ENCODE measurements around the gene TPSD1. TPM values are rescaled to one million over a fixed set of nuclear protein-coding genes. Genes with fewer than 3 reads are reported as not detected.
"Not testable (repeated sequence)": the region's sequence is repeated elsewhere in the genome, so short reads cannot be mapped to it uniquely, and the experiment has no call there.

TPSD1 gene
- total and polyA plus RNA-seq, 2 experiments from 2014 or later = not detected

DNA sequence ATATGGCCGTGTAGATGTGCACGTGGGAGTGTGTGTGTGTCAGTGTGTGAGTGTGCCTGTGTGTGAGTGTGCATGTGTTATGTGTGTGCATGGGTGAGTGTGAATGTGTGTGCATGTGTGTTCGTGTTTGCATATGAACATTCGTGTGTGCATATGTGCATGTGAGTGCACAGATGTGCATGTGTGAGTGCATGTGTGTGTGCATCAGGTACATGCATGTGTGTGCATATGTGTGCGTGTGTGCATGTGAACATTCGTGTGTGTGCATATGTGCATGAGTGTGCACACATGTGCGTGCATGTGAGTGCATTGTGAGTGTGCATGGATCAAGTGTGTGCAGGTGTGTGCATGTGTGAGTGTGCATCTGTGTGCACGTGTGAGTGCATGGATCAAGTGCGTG, 17.9 kb upstream of the TPSD1 start:
- no peak for DNase-seq (ENCODE audit: low spot score)
- 97% methylated on average over 7 of the region's 9 CpGs for WGBS (ENCODE audit: low lambda C conversion rate, missing lambda C conversion rate)

DNA sequence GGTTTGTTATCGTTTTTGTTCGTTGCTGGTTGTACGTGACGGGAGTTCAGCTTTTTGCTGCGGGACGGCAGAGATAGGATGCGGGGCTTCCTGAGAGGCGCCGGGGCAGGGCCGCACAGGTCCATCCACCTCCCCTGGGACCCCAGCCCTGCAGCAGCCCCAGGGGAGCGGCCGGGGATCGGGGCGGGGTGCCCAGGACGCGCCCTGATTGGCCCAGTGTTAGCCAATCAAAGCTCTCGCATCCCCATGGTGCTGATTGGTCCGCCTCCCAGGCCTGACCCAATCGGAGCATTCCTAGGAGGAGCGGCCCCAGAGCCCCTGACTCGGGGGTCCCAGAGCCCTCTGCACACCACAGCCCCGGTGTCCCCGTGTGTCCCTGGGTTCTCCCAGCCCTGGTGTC, 17.0 kb upstream of the TPSD1 start:
- H3K9me3 ChIP-seq (ENCODE audit: low read depth); H3K27ac ChIP-seq; H2AFZ ChIP-seq; H3K79me2 ChIP-seq; H3K4me3 ChIP-seq; H3K4me2 ChIP-seq; H3K36me3 ChIP-seq (replicated peaks; ENCODE audit: insufficient read depth, low read depth); H3K4me1 ChIP-seq (ENCODE audit: insufficient read depth); H4K20me1 ChIP-seq (ENCODE audit: insufficient read depth, poor library complexity, severe bottlenecking); H3K9me2 ChIP-seq (replicated peaks; ENCODE audit: insufficient read depth); DNase-seq (ENCODE audit: low spot score); H3K27me3 ChIP-seq: not testable (repeated sequence)
- whole genome bisulfite sequencing (ENCODE audit: low lambda C conversion rate, missing lambda C conversion rate) = 88% methylated on average over 14 of the region's 23 CpGs

More for the DNA sequence above, 17.9 kb upstream of the TPSD1 start:
- no peaks in the 10 kb centered on the region for H3K36me3 ChIP-seq (replicated peaks; ENCODE audit: insufficient read depth, low read depth)
- H3K4me2 ChIP-seq = no peak overlapping the region
- no peak overlapping the region for H2AFZ ChIP-seq
- no peaks in the 10 kb centered on the region for H3K9me3 ChIP-seq (ENCODE audit: low read depth)
- H4K20me1 ChIP-seq (ENCODE audit: insufficient read depth, poor library complexity, severe bottlenecking) = no peaks in the 10 kb centered on the region
- TF ChIP-seq EZH2 (IDR thresholded peaks at IDR 0.05; ENCODE audit: borderline replicate concordance) (no peak), CTCF (IDR thresholded peaks at IDR 0.05; ENCODE audit: poor library complexity) (no peak), EZH2phosphoT487 (IDR thresholded peaks at IDR 0.05; ENCODE audit: low read depth, severe bottlenecking, unreplicated experiment) (no peak)
- no peak overlapping the region for H3K27ac ChIP-seq
- no peaks in the 10 kb centered on the region for H3K9me2 ChIP-seq (replicated peaks; ENCODE audit: insufficient read depth)
- no peaks in the 10 kb centered on the region for H3K27me3 ChIP-seq
- H3K79me2 ChIP-seq = no peaks in the 10 kb centered on the region
- H3K4me3 ChIP-seq = no peak overlapping the region
- no peaks in the 10 kb centered on the region for H3K4me1 ChIP-seq (ENCODE audit: insufficient read depth)

DNA sequence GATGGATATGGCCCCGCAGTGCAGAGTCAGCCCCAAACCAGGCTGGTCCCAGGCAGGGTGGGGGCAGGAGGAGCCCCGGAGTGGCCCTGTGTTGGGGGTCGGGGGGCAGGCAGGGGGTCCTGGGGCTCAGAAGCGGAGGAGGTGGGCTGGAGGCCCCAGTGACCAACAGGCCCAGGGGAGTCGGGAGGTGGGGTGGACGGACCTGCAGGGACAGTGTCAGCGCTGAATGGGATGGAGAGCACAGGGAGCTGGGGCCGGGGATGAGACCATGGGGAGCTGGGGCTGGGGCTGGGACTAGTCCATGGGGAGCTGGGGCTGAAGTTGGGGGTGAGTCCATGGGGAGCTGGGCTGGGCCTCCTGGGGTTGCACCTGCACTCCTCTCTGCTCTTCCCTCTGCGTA, 16.3 kb upstream of the TPSD1 start:
- WGBS (ENCODE audit: low lambda C conversion rate, missing lambda C conversion rate) = 88% methylated on average over 1 of the region's 9 CpGs
- H2AFZ ChIP-seq; H3K27ac ChIP-seq; H3K9me2 ChIP-seq (replicated peaks; ENCODE audit: insufficient read depth); H3K9me3 ChIP-seq (ENCODE audit: low read depth); H3K4me2 ChIP-seq; DNase-seq (ENCODE audit: low spot score); H4K20me1 ChIP-seq (ENCODE audit: insufficient read depth, poor library complexity, severe bottlenecking); H3K4me3 ChIP-seq; H3K4me1 ChIP-seq (ENCODE audit: insufficient read depth); H3K79me2 ChIP-seq; H3K27me3 ChIP-seq; H3K36me3 ChIP-seq (replicated peaks; ENCODE audit: insufficient read depth, low read depth): not testable (repeated sequence)

GRCh38 chr16:1240436-1240835, 15.4 kb upstream of the TPSD1 start, which contains the start of gene TPSAB1:
Gene TPSAB1, plus strand, starts transcription at chr16:1240705. Its CDS starts 234 bp downstream, at chr16:1240939.
- not testable (repeated sequence) for H3K4me3 ChIP-seq; H3K4me2 ChIP-seq; H3K4me1 ChIP-seq (ENCODE audit: insufficient read depth); H3K9me3 ChIP-seq (ENCODE audit: low read depth); H3K36me3 ChIP-seq (replicated peaks; ENCODE audit: insufficient read depth, low read depth); H4K20me1 ChIP-seq (ENCODE audit: insufficient read depth, poor library complexity, severe bottlenecking); H3K27me3 ChIP-seq; H2AFZ ChIP-seq; H3K79me2 ChIP-seq; DNase-seq (ENCODE audit: low spot score); H3K27ac ChIP-seq; H3K9me2 ChIP-seq (replicated peaks; ENCODE audit: insufficient read depth)
- WGBS (ENCODE audit: low lambda C conversion rate, missing lambda C conversion rate) = no CpG with 5 or more reads among the region's 12 CpGs

DNA sequence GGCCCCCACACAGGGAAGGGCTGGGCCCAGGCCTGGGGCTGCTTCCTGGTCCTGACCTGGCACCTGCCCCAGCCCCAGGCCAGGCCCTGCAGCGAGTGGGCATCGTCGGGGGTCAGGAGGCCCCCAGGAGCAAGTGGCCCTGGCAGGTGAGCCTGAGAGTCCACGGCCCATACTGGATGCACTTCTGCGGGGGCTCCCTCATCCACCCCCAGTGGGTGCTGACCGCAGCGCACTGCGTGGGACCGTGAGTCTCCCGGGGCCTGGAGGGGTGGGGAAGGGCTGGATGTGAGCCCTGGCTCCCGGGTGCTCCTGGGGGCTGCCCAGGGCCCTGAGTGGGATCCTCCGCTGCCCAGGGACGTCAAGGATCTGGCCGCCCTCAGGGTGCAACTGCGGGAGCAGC, 14.8 kb upstream of the TPSD1 start:
- H3K79me2 ChIP-seq; H3K36me3 ChIP-seq (replicated peaks; ENCODE audit: insufficient read depth, low read depth); H3K27me3 ChIP-seq; H3K9me2 ChIP-seq (replicated peaks; ENCODE audit: insufficient read depth); H3K27ac ChIP-seq; H4K20me1 ChIP-seq (ENCODE audit: insufficient read depth, poor library complexity, severe bottlenecking); DNase-seq (ENCODE audit: low spot score); H3K4me1 ChIP-seq (ENCODE audit: insufficient read depth); H3K9me3 ChIP-seq (ENCODE audit: low read depth); H3K4me2 ChIP-seq; H3K4me3 ChIP-seq; H2AFZ ChIP-seq: not testable (repeated sequence)
- 89% methylated on average over 8 of the region's 15 CpGs for WGBS (ENCODE audit: low lambda C conversion rate, missing lambda C conversion rate)

GRCh38 chr16:1243363-1243762, 12.5 kb upstream of the TPSD1 start:
- H3K9me3 ChIP-seq (ENCODE audit: low read depth); H3K27me3 ChIP-seq; H3K9me2 ChIP-seq (replicated peaks; ENCODE audit: insufficient read depth); H3K36me3 ChIP-seq (replicated peaks; ENCODE audit: insufficient read depth, low read depth); H2AFZ ChIP-seq; H3K27ac ChIP-seq; H4K20me1 ChIP-seq (ENCODE audit: insufficient read depth, poor library complexity, severe bottlenecking); H3K4me3 ChIP-seq; DNase-seq (ENCODE audit: low spot score); H3K4me2 ChIP-seq; H3K4me1 ChIP-seq (ENCODE audit: insufficient read depth); H3K79me2 ChIP-seq: not testable (repeated sequence)
- 61% methylated on average over 7 of the region's 11 CpGs for WGBS (ENCODE audit: low lambda C conversion rate, missing lambda C conversion rate)

- H2AFZ ChIP-seq; H3K9me2 ChIP-seq (replicated peaks; ENCODE audit: insufficient read depth); H3K27me3 ChIP-seq; H4K20me1 ChIP-seq (ENCODE audit: insufficient read depth, poor library complexity, severe bottlenecking); H3K27ac ChIP-seq; H3K4me2 ChIP-seq; H3K36me3 ChIP-seq (replicated peaks; ENCODE audit: insufficient read depth, low read depth); H3K4me1 ChIP-seq (ENCODE audit: insufficient read depth); H3K4me3 ChIP-seq; H3K79me2 ChIP-seq; H3K9me3 ChIP-seq (ENCODE audit: low read depth): not testable (repeated sequence)
- 87% methylated on average over 24 of the region's 32 CpGs for WGBS (ENCODE audit: low lambda C conversion rate, missing lambda C conversion rate)
- DNase-seq (ENCODE audit: low spot score) = peak; percentile 14
Observed at GRCh38 chr16:1243907-1244850, 11.7 kb upstream of the TPSD1 start.
